ENCODE results near the gene APLP1.
A peak's percentile ranks its signal among the peaks of the same experiment; 100 is the strongest.

Gene APLP1

DNA sequence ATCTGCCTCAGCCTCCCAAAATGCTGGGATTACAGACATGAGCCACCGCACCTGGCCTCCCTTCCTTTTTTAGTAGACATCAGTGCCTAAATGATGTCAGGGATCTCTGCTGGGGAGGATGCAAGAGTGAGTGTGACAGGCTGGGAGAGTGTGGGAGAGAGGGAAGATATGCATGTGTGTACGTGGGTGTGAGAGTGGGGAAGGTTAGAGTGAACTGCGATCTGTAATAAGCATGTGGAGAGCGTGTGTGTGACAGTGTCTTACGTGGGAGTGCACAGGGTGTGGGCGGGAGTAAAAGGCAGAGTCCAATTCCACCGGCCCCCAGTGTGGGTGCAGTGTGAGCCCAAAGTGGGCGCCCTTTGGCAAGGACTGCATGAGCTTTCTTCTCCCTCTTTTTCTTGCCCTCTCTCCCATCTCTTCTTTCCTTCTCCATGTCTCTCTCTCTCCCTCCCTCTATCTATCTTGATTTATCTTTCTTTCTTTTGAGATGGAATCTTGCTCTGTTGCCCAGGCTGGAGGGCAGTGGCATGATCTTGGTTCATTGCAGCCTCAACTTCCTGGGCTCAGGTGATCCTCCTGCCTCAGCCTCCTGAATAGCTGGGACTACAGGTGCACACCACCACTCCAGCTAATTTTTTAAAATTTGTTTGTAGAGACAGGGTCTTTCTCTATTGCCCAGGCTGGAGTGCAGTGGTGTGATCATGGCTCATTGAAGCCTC lies 15.2 kb upstream of the APLP1 start:
- DNase-seq, result no peak

DNA sequence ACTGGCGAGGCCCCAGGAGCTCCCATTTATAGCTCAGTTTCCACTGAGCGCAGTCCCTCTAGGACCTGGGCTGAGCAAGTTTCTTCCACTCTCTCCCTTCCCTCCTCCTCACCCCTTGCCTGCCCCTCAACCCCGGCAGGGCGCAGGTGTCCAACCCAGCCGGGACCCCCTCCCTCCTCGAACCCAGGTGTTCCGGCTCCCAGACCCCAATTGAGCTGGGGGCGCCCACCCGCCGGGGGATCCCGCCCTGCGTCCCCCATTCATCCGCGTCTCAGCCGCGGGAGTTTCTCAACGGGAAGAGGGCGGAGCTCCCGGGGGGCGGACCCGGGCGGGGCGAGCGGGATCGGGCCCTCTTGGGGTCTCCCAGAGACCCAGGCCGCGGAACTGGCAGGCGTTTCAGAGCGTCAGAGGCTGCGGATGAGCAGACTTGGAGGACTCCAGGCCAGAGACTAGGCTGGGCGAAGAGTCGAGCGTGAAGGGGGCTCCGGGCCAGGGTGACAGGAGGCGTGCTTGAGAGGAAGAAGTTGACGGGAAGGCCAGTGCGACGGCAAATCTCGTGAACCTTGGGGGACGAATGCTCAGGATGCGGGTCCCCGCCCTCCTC lies 11.7 kb upstream of the APLP1 start, which contains the start of gene KIRREL2:
TSS of gene KIRREL2 (plus strand) at position 366 of the 604 bp plus-strand sequence. CDS start at position 575, 209 bp downstream.
- DNase-seq, result no peak

GRCh38 chr19:35858311-35858710 lies 10.1 kb upstream of the APLP1 start:
- no peak for DNase-seq

DNA sequence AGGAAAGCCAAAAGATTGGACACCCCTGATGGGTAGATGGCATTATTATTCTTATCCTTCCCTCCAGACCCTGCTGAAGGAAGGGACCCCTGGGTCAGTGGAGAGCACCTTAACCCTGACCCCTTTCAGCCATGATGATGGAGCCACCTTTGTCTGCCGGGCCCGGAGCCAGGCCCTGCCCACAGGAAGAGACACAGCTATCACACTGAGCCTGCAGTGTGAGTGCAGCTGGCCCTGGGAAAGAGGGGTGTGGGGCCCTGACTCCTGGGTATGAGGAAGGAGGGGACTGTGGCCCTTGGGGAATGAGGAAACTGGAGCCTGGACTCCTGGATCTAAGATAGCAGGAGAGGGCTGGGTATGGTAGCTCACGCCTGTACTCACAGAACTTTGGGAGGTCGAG lies 9.0 kb upstream of the APLP1 start:
- no peak for DNase-seq

GRCh38 chr19:35860436-35860817 lies 7.9 kb upstream of the APLP1 start:
- DNase-seq, result no peak

DNA sequence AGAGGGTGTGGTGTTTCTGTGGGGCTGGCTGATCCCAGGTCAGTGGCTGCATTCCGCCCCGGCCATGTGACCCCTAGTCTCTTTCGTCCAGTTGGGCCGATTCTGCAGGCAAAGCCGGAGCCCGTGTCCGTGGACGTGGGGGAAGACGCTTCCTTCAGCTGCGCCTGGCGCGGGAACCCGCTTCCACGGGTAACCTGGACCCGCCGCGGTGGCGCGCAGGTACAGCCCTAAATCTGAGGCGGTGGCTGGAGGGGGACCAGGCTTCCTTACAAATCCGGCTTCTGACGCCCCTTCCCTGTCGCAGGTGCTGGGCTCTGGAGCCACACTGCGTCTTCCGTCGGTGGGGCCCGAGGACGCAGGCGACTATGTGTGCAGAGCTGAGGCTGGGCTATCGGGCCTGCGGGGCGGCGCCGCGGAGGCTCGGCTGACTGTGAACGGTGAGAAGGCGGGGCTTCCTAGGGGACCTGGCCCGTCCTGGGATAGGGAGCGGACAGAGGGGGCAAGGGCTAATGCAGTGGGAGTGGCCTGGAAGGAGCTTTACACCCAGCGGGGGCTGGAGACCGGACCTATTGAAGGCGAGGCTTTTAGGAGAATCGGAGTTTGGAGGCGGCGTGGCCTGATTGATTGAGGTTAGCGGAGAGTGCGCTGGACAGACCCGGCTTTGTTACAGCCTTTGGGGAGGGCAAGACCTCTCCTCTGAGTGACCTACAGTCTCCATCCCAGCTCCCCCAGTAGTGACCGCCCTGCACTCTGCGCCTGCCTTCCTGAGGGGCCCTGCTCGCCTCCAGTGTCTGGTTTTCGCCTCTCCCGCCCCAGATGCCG lies 7.3 kb upstream of the APLP1 start:
- no peak for DNase-seq

GRCh38 chr19:35861640-35862160 lies 6.7 kb upstream of the APLP1 start:
- no peak for DNase-seq

- no peak for DNase-seq
Measured at GRCh38 chr19:35862528-35862927, 5.8 kb upstream of the APLP1 start.

- DNase-seq, result no peak
Measured at GRCh38 chr19:35863018-35863417, 5.4 kb upstream of the APLP1 start.

DNA sequence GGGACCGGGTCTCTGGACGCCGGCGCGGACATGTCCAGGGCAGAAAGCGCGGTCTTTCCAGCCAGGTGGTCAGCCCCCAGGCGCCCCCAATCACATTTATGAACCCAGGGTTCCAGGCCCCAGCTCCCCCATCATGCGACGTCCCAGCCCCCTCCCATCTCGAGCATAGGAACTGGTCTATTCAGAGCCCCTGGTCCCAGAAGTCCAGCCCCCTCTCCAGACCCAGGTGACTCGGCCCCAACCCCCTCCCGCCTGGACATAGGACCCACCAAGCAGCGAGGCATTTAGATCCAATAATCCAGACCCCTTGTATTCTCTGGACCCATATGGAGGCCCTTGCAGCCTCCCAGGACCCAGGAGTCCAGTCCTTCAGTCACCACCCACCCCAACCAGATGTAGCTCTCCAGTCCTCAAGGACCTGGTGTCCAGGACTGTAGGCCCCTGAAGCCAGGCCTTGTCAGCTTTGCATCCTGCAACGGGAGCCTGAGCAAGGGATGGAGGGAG lies 501 bp downstream of the APLP1 start:
- no peak for DNase-seq

DNA sequence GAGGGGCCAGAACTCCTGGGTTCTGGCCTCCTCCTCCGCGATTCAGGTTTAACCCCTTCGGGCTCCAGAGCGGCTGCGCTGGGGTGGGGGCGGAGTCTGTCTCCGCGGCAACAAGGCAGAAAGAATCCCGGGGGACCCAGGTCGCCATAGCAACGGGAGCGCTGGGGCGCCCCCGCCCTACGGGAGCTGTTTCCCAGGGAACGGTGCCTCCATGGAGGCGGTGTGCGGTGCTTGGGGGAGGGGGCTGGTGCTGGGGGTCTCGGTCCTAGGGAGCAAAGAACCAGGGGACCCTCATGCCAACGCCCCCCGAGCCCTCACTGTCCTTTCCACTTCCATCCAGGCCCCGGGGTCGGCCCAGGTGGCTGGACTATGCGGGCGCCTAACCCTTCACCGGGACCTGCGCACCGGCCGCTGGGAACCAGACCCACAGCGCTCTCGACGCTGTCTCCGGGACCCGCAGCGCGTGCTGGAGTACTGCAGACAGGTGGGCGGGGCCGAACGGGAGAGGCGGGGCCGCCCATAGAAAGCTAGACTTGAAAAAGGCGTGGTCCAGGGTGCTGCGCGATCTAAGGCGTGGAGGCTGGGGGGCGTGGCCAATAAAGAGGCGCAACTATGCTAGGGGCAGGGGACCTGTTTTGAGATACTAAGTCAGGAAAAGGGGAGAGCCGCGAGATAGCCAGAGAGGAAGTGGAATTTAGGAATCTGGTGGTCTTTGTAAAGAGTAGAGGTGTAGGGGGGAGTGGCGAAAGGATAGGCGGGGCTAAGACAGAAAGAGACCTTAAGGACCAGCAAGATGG lies 1.2 kb downstream of the APLP1 start:
- DNase-seq, result peak; percentile 69

- peak; percentile 9 for DNase-seq
Measured at GRCh38 chr19:35870124-35870736, 1.9 kb downstream of the APLP1 start.

- DNase-seq, result no peak
Measured at GRCh38 chr19:35870798-35871197, 2.4 kb downstream of the APLP1 start.

- no peak for DNase-seq
Measured at GRCh38 chr19:35871611-35872010, 3.2 kb downstream of the APLP1 start.

GRCh38 chr19:35872180-35872579 lies 3.8 kb downstream of the APLP1 start:
- DNase-seq, result no peak

GRCh38 chr19:35874392-35874930 lies 6.1 kb downstream of the APLP1 start:
- no peak for DNase-seq

- no peak for DNase-seq
Measured at GRCh38 chr19:35879068-35879467, 10.7 kb downstream of the APLP1 start.

GRCh38 chr19:35879770-35880317 lies 11.5 kb downstream of the APLP1 start:
- DNase-seq, result peak; percentile 61

DNA sequence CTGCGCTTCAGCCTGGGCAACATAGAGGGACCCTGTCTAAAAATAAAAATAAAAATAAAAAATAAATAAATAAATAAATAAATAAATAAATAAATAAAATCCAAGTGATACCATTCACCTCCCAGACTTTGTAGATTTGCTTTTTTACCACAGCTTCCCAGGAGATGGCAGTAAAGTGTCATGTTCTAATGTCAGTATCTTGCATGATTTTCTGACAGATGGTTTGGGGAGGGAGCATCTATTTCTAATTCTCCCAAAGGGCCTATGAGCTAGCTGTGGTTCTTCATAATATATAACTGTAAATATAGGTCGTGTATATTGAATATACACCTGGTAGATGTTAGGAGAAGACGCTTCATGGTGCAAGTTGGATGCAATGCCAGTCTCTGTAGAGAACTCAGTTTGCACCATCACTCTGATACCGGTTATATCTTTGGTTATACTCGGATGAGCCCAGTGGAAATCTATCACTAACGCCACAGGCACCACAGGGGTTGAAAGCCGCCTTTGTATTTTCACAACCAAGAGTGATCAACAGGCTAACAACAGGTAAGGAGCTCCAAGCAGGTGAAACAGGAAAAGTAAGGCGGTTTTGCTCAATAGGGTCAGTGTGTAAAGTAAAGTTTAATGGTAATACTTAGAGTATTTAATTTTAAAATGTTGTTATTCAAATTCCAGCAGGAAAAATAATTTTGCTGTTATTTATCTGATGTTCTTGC lies 13.9 kb downstream of the APLP1 start:
- peak; percentile 80 for DNase-seq

- DNase-seq, result no peak
Measured at GRCh38 chr19:35883882-35884281, 15.5 kb downstream of the APLP1 start.

Data from CD4-positive, alpha-beta T cell treated with Interleukin-4 for 4 hours (primary cell).